Measurements from ENCODE around the gene CCDC180.

CCDC180 gene

GRCh38 chr9:97348871-97349270 lies 41.4 kb downstream of the CCDC180 start:
- Histone ChIP-seq H3K9me3 (ENCODE audit: low read length) (no peaks in the 10 kb centered on the region), H3K9me2 (ENCODE audit: low read depth, low read length) (no peaks in the 10 kb centered on the region), H3K4me1 (ENCODE audit: insufficient read depth, low read length, severe bottlenecking) (no peaks in the 10 kb centered on the region), H3K27ac (ENCODE audit: low read depth, low read length, poor library complexity, severe bottlenecking) (no peak overlapping the region), H4K20me1 (ENCODE audit: insufficient read depth, low read length) (no peaks in the 10 kb centered on the region), H3K36me3 (ENCODE audit: insufficient read depth, low read length) (no peaks in the 10 kb centered on the region), H2AFZ (ENCODE audit: low read length) (no peak overlapping the region), H3K9ac (ENCODE audit: low read length) (no peak overlapping the region), H3K27me3 (ENCODE audit: insufficient read depth, low read length) (no peaks in the 10 kb centered on the region), H3K79me2 (ENCODE audit: insufficient read depth, low read length) (no peaks in the 10 kb centered on the region), H3K4me3 (ENCODE audit: low read depth, low read length, poor library complexity, severe bottlenecking) (no peak overlapping the region), H3K4me2 (ENCODE audit: low read length) (no peak overlapping the region), H3F3A (ENCODE audit: insufficient read depth, low read length) (no peaks in the 10 kb centered on the region)
- no peak for TF ChIP-seq EZH2 (IDR thresholded peaks at IDR 0.05; ENCODE audit: borderline replicate concordance, low read length)
- no peak for TF ChIP-seq CTCF (IDR thresholded peaks at IDR 0.05; ENCODE audit: low read length)

GRCh38 chr9:97349400-97349799 lies 41.9 kb downstream of the CCDC180 start:
- no peaks in the 10 kb centered on the region for H3K27me3 ChIP-seq (ENCODE audit: insufficient read depth, low read length)
- no peak overlapping the region for H3K27ac ChIP-seq (ENCODE audit: low read depth, low read length, poor library complexity, severe bottlenecking)

GRCh38 chr9:97354637-97355036 lies 47.2 kb downstream of the CCDC180 start:
- no peak overlapping the region for H3K9ac ChIP-seq (ENCODE audit: low read length)
- TF ChIP-seq EZH2 (IDR thresholded peaks at IDR 0.05; ENCODE audit: borderline replicate concordance, low read length) (no peak), CTCF (IDR thresholded peaks at IDR 0.05; ENCODE audit: low read length) (no peak)
- no peak overlapping the region for H3K4me2 ChIP-seq (ENCODE audit: low read length)
- no peaks in the 10 kb centered on the region for H3K9me2 ChIP-seq (ENCODE audit: low read depth, low read length)
- no peaks in the 10 kb centered on the region for H3K9me3 ChIP-seq (ENCODE audit: low read length)
- H3K4me3 ChIP-seq (ENCODE audit: low read depth, low read length, poor library complexity, severe bottlenecking): no peak overlapping the region
- no peak overlapping the region for H3K27ac ChIP-seq (ENCODE audit: low read depth, low read length, poor library complexity, severe bottlenecking)
- no peaks in the 10 kb centered on the region for H3K27me3 ChIP-seq (ENCODE audit: insufficient read depth, low read length)
- H2AFZ ChIP-seq (ENCODE audit: low read length): no peak overlapping the region
- no peaks in the 10 kb centered on the region for H3K36me3 ChIP-seq (ENCODE audit: insufficient read depth, low read length)
- H3F3A ChIP-seq (ENCODE audit: insufficient read depth, low read length): no peaks in the 10 kb centered on the region
- no peaks in the 10 kb centered on the region for H3K79me2 ChIP-seq (ENCODE audit: insufficient read depth, low read length)
- no peaks in the 10 kb centered on the region for H4K20me1 ChIP-seq (ENCODE audit: insufficient read depth, low read length)
- H3K4me1 ChIP-seq (ENCODE audit: insufficient read depth, low read length, severe bottlenecking): no peaks in the 10 kb centered on the region

More at GRCh38 chr9:97349400-97349799, 41.9 kb downstream of the CCDC180 start:
- Histone ChIP-seq H4K20me1 (ENCODE audit: insufficient read depth, low read length) (no peaks in the 10 kb centered on the region), H3K4me3 (ENCODE audit: low read depth, low read length, poor library complexity, severe bottlenecking) (no peak overlapping the region), H3K79me2 (ENCODE audit: insufficient read depth, low read length) (no peaks in the 10 kb centered on the region), H3K4me2 (ENCODE audit: low read length) (no peak overlapping the region), H3K4me1 (ENCODE audit: insufficient read depth, low read length, severe bottlenecking) (no peaks in the 10 kb centered on the region), H3K9me3 (ENCODE audit: low read length) (no peaks in the 10 kb centered on the region), H3K9me2 (ENCODE audit: low read depth, low read length) (no peaks in the 10 kb centered on the region), H3F3A (ENCODE audit: insufficient read depth, low read length) (no peaks in the 10 kb centered on the region), H3K36me3 (ENCODE audit: insufficient read depth, low read length) (no peaks in the 10 kb centered on the region), H3K9ac (ENCODE audit: low read length) (no peak overlapping the region), H2AFZ (ENCODE audit: low read length) (no peak overlapping the region)
- TF ChIP-seq EZH2 (IDR thresholded peaks at IDR 0.05; ENCODE audit: borderline replicate concordance, low read length): no peak
- no peak for TF ChIP-seq CTCF (IDR thresholded peaks at IDR 0.05; ENCODE audit: low read length)

Data from OCI-LY1 (cell line).